CD4-positive, alpha-beta T cell treated with Interleukin-2 at 100 ng/mL for 4 hours (primary cell): Measurements from ENCODE around the gene KIF20B.
A peak's percentile ranks its signal among the peaks of the same experiment; 100 is the strongest.
"Not testable (repeated sequence)": the region's sequence is repeated elsewhere in the genome, so short reads cannot be mapped to it uniquely, and the experiment has no call there.

Experiments
- DNase-seq: peaks from one replicate; pipeline ENCODE4 v3.0.0-alpha.2; 2020; ENCODE audit warnings: low spot score

The KIF20B gene

GRCh38 chr10:89773081-89773480, 71.7 kb downstream of the KIF20B start:
- DNase-seq = no peak

- DNase-seq = no peak
Observed at GRCh38 chr10:89776665-89777064, 75.3 kb downstream of the KIF20B start.

GRCh38 chr10:89782470-89782869, 81.1 kb downstream of the KIF20B start:
- DNase-seq = no peak

DNA sequence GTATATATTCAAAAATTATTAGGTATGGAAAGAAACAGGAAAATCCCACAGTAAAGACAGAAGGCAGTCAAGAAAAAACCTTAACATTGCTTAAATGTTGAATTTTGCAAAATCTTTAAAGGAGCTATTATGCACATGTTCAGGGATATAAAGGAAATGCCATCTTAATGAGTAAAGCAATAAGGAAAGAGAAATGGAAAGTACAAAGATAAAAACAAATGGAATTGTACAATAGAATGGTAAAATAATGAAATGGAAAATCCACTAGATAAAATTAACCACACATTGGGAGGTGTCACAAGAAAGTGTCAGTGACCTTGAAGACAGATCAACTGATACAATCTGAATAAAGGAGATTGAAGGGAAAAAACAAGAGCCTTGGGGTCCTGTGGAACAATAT, 82.0 kb downstream of the KIF20B start:
- no peak for DNase-seq

GRCh38 chr10:89785095-89785494, 83.7 kb downstream of the KIF20B start:
- no peak for DNase-seq

DNA sequence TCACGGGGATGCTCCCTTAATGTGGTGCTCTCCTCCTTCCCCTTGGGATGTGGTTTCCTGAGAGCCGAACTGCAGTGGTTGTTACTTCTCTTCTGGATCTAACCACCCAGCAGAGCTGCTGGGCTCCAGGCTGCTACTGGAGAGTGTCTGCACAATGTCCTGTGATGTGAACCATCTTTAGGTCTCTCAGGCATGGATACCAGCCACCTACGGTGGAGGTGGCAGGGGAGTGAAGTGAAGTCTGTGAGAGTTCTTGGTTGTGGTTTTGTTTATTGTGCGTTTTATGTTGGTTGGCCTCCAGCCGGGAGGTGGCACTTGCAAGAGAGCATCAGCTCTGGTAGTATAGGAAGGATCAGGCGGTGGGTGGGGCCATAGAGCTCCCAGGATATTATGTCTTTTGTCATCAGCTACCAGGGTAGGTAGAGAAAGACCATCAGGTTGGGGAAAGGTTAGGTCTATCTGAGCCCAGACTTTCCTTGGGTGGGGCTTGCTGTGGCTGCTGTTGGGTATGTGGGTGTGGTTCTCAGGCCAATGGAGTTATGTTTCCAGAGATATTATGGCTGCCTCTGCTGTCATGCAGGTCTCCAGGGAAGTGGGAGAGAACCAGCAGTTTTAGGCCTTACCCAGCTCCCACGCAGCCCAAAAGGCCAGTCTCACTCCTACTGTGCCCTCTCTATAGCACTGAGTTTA, 87.9 kb downstream of the KIF20B start:
- DNase-seq = no peak

DNA sequence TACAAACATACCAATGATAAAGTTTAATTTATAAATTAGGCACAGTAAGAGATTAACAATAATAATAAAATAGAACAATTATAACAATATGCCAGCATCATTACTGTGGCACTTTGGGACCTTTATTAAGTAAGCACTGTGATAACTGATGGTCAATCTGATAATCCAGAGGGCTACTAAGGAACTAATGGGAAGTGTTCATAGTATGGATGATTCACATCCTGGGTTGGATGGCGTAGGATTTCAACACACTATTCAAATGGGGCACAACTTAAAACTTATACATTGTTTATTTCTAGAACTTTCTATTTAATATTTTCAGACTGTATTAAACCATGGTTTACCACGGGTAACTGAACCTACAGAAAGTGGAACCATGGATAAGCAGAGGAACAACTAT, 90.8 kb downstream of the KIF20B start:
- no peak for DNase-seq

DNA sequence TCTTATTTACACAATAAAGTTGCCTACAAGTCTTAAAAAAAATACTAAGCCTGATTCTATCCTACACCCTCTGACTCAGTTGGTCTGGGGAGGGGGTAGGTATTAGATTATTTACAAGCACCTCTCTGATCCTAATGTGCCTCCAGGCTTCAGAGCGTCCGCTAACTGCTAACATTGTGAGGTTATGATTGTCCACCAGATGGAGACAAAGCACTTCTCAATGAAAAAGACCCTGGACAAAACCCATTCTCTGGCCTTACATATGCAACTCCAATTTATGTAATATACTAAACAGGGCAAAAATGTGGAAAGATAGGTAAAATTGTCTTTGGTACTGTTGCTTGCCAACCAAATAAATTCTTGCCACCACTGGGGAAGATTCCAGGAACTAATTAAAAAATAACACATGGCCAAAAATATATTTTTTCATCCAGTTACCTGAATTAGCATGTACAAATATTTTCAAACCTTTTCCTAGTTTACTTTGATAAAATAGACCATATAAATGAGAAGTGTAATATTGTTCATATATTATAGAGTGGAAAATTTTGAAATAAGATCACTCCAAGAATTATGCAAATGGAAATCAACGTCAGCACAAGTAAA, 92.4 kb downstream of the KIF20B start:
- peak; percentile 68 for DNase-seq

DNA sequence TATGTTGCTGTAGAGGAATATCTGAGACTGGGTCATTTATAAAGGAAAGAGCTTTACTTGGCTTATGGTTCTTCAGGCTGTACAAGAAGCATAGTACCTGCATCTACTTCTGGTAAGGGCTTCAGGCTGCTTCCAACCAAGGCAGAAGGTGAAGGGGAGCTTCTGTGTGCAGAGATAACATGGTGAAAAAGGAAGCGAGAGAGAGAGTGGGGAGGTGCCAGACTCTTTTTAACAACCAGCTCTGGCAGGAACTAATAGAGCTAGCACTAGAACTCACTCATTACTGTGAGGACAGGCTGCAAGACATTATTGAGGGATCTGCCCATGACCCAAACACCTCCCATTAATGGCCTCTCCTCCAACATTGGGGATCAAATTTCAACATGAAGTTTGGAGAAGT, 94.5 kb downstream of the KIF20B start:
- DNase-seq = no peak

DNA sequence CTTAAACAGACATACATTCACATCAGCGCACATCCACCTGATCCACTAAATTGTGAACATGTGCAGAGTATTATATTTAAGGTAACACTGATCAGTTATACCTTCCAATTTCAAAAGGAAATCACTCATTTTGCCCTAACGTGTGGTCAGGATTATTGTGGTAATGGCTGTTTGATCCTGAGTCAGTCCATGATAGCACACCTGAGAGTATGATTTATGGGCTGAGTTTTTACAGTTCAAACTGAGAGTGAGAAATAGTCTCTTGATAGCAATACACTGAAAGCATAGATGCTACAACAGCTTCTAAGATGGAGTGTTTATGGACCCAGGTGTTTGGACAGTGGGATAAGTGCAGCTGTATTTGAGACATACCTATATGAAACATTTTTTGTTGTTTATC, 96.7 kb downstream of the KIF20B start:
- DNase-seq = no peak

DNA sequence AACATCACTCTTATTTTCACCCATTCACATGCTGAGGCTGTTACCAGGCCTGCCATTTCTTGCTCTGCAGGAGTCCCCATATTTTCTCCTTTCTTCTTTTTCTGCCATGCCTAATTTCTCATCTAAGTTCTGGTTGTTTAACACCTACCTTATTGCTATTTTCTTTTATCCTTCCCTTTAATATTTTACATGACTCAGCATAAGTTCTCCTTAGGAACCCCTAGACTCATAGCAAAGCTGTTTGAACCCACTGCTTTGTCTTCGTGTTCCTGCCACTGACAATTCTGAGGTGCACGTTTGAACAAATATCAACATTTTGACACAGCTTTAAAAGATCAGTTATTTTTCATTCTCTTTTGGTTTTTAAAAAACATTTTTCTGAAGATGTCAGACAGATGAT, 98.2 kb downstream of the KIF20B start:
- no peak for DNase-seq

GRCh38 chr10:89805599-89806013, 104.2 kb downstream of the KIF20B start:
- DNase-seq = no peak

DNA sequence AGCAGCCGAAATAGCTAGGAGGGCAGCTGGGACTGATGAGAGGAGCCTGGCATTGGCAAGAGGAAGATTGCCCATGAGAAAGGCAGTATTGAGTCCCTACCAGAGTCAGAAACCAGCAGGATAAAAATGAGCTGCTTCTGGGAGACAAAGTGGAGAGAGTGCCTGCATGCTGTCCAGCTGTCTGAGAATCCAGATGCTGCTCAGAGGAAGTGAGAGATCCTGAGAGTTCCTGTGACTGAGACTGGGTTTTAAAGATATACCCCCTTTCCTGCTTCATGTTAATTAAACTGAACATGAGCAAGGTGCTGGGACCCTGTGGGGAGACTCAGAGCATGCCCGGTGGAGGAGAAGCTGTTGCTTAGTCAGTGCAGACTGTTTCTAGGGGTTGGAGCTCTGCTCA, 107.5 kb downstream of the KIF20B start:
- DNase-seq = no peak

DNA sequence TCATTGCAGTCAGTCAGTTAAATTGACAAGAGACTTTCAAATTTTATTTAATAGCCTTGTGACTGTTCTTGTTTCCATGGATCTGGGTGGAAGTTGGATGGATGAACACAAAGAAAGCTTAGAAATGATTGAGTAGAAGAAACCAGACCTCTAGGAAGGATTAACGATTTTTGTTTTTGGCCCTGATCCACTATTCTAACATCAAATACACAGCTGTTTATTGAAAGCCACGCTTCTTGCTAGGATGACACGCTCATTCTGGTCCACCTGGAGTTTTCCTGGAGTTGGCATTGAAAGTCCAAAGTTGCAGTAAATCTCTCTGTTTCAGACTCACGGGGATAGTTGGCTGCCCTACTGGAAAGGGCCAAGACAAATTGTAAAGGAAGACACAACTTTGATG, 108.4 kb downstream of the KIF20B start:
- DNase-seq = no peak

DNA sequence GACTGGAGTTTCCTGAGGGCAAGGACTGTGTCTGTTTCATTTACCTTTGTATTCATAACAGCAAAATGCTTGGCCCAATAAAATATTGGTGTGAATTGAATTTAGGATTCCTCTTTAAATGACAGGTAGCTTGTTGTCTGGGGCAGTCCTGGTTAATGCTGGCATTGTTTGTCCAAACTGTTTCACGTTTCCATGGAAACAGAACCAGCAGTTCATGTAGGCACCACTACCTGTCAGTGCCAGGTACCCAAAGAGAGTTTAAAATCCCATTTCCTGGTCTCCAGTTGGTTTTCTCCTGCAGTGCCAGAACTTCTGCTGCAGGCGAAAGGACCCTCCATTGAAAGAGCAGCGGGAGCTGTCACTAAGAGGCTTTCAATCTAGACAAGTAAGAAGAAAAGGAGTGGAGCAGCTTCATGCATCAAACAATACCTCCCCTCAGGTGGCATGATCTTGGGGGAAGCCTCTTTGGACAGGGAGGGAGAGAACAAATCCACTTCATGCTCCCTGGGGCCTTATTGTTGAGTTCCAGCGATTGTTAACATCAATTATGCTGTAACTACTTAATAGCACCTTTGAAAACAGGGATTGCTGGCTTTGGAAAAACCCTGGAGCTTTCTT, 109.6 kb downstream of the KIF20B start:
- DNase-seq = no peak

- DNase-seq = no peak
Observed at GRCh38 chr10:89813546-89813945, 112.2 kb downstream of the KIF20B start.

- DNase-seq = no peak
Observed at GRCh38 chr10:89814278-89814677, 112.9 kb downstream of the KIF20B start.

DNA sequence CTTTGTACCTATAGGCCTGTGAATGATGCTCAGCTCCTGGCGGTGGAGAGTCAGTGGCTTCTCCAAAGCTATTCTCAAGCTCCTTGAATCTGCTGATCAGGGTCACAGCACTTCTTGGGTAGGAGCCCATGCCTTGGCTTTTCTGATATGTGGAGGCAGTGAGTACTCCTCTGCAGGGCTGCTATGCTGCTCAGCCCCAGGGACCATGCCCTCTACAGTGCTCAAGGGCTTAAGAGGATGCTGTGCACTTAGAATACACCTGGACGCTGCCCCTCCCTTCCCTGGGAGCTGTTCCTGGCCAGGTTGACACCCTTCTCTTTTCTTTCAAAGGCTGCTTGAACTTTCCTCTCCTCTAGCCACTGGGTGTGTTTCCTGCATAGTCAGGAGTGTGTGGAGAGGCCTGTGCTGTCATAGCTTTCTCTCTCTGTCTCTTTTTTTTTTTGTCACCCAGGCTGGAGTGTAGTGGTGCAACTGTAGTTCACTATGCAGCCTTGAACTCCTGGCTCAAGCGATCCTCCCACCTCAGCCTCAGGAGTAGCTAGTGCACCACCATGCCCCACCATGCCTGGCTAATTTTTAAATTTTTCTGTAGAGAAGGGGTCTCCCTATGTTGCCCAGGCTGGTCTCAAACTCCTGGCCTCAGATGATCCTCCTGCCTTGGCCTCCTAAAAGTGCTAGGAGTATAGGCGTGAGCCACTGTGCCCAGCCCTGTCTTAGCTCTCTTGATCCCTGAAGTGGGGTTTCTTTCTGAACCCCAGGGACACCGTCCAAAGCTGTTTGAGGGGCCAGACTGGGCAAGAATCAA, 113.9 kb downstream of the KIF20B start:
- no peak for DNase-seq

DNA sequence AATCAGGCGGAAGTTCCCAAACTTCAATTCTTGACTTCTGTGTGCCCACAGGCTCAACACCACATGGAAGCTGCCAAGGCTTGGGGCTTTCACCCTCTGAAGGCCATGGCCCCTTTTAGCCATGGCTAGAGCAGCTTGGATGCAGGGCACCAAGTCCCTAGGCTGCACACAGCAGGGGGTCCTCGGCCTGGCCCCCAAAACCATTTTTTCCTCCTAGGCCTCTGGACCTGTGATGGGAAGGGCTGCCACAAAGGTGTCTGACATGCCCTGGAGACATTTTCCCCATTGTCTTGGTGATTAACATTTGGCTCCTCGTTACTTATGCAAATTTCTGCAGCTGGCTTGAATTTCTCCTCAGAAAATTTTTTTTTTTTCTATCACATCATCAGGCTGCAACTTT, 117.6 kb downstream of the KIF20B start:
- DNase-seq = not testable (repeated sequence)
